Activated B cell treated with CpG ODN at 0.5 μM for 24 hours (primary cell): ENCODE results near the gene EEF2. TPM values are rescaled to one million over a fixed set of nuclear protein-coding genes. Genes with fewer than 3 reads are reported as not detected.

Experiments
- ATAC-seq: fragments of 200-7000 bp; cut with Tn5 transposase; one replicate; pipeline ENCODE4 v1.10.0; 2021; ENCODE audit warnings: low read depth, mild to moderate bottlenecking, moderate library complexity
- CTCF ChIA-PET: fragments of 350-600 bp; sonication (Branson Sonifier 250); formaldehyde crosslinking; loops from one replicate; lab custom pipeline; 2021; ENCODE audit warnings: antibody characterized with exemption; lab: Charles Lee
- POLR2A ChIA-PET: fragments of 350-600 bp; sonication (Branson Sonifier 250); formaldehyde crosslinking; loops from one replicate; lab custom pipeline; 2021; ENCODE audit warnings: antibody characterized with exemption; lab: Charles Lee
- DNase-seq: peaks from one replicate; pipeline ENCODE4 v3.0.0; 2022
- H3K27ac Mint-ChIP-seq: one replicate; pipeline ENCODE4 v1.8.0; 2020; ENCODE audit warnings: mixed read lengths
- H3K27me3 Mint-ChIP-seq: one replicate; pipeline ENCODE4 v1.8.0; 2021; ENCODE audit warnings: mixed read lengths
- H3K36me3 Mint-ChIP-seq: one replicate; pipeline ENCODE4 v1.8.0; 2021; ENCODE audit warnings: low read depth, mixed read lengths
- H3K4me1 Mint-ChIP-seq: one replicate; pipeline ENCODE4 v1.8.0; 2021; ENCODE audit warnings: mixed read lengths
- H3K4me3 Mint-ChIP-seq: one replicate; pipeline ENCODE4 v1.8.0; 2020; ENCODE audit warnings: mild to moderate bottlenecking, mixed read lengths
- H3K9me3 Mint-ChIP-seq: one replicate; pipeline ENCODE4 v1.8.0; 2020; ENCODE audit warnings: mixed read lengths
- intact Hi-C: fragments of 100-400 bp; cut with micrococcal nuclease; formaldehyde crosslinking; loops from one replicate; pipeline ENCODE4 v1.15.1; 2024
- total RNA-seq: library from RNA; stranded (reverse); gene quantifications from 2 replicates; pipeline ENCODE4 v1.2.3, GENCODE V29; 2022
- TF ChIP-seq, protein P1 (sequence below): fragments of 200-600 bp; IDR thresholded peaks from one replicate; pipeline ENCODE4 v1.8.0; 2022; ENCODE audit warnings: antibody characterized with exemption, mild to moderate bottlenecking

EEF2 gene
- total RNA-seq, 1 donor from 2014 or later, result 2,958 TPM

GRCh38 chr19:3931041-3931440, 54.2 kb downstream of the EEF2 start:
- no peak for DNase-seq
- intact Hi-C loops, result no loop called here
- no peak overlapping the region for H3K4me3 Mint-ChIP-seq
- ChIA-PET POLR2A (interaction anchor here (0.6 kb wide), 1 partner anchor 64 kb away, joined by 4 read pairs; no protein-coding TSS in a partner anchor), CTCF (no interaction called here)
- no peaks in the 10 kb centered on the region for H3K36me3 Mint-ChIP-seq
- H3K9me3 Mint-ChIP-seq, result no peaks in the 10 kb centered on the region
- H3K4me1 Mint-ChIP-seq, result no peaks in the 10 kb centered on the region
- ATAC-seq, result no peak
- no peak overlapping the region for H3K27ac Mint-ChIP-seq
- TF ChIP-seq, protein P1, sequence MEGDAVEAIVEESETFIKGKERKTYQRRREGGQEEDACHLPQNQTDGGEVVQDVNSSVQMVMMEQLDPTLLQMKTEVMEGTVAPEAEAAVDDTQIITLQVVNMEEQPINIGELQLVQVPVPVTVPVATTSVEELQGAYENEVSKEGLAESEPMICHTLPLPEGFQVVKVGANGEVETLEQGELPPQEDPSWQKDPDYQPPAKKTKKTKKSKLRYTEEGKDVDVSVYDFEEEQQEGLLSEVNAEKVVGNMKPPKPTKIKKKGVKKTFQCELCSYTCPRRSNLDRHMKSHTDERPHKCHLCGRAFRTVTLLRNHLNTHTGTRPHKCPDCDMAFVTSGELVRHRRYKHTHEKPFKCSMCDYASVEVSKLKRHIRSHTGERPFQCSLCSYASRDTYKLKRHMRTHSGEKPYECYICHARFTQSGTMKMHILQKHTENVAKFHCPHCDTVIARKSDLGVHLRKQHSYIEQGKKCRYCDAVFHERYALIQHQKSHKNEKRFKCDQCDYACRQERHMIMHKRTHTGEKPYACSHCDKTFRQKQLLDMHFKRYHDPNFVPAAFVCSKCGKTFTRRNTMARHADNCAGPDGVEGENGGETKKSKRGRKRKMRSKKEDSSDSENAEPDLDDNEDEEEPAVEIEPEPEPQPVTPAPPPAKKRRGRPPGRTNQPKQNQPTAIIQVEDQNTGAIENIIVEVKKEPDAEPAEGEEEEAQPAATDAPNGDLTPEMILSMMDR, result no peak
- peaks cover 15% of the 10 kb centered on the region for H3K27me3 Mint-ChIP-seq

Other genes starting within 250 kb of the EEF2 start
- gene APBA3, start 223.8 kb downstream of the EEF2 start, total RNA-seq, result 42.6 and 51.2 TPM in 2 replicates
- 81.2 and 90.0 TPM in 2 replicates for gene MRPL54, start 222.8 kb downstream of the EEF2 start, total RNA-seq
- not detected in 2 replicates for gene RAX2, start 213.2 kb downstream of the EEF2 start, total RNA-seq
- 4.0 and 4.8 TPM in 2 replicates for gene MATK, start 199.1 kb downstream of the EEF2 start, total RNA-seq
- 0.31 and 0.34 TPM in 2 replicates for gene ZFR2, start 116.4 kb downstream of the EEF2 start, total RNA-seq
- gene ATCAY, start 104.8 kb downstream of the EEF2 start, total RNA-seq, result not detected in 2 replicates
- gene NMRK2, start 52.4 kb downstream of the EEF2 start, total RNA-seq, result not detected in 2 replicates
- gene DAPK3, start 14.4 kb downstream of the EEF2 start, total RNA-seq, result 37.5 and 42.2 TPM in 2 replicates
- gene PIAS4, start 22.3 kb upstream of the EEF2 start, total RNA-seq, result 36.4 and 37.2 TPM in 2 replicates
- 44.5 and 49.2 TPM in 2 replicates for gene ZBTB7A, start 81.4 kb upstream of the EEF2 start, total RNA-seq
- 126 TPM in 2 replicates for gene MAP2K2, start 138.7 kb upstream of the EEF2 start, total RNA-seq
- gene CREB3L3, start 168.2 kb upstream of the EEF2 start, total RNA-seq, result not detected in 2 replicates
- 34.1 and 36.8 TPM in 2 replicates for gene SIRT6, start 197.1 kb upstream of the EEF2 start, total RNA-seq
- 0.42 and 0.49 TPM in 2 replicates for gene ANKRD24, start 197.2 kb upstream of the EEF2 start, total RNA-seq
- 177 and 186 TPM in 2 replicates for gene EBI3, start 244.1 kb upstream of the EEF2 start, total RNA-seq